Nephron progenitor cell (in vitro differentiated cells): ENCODE data around the gene SAFB.
A peak's percentile ranks its signal among the peaks of the same experiment; 100 is the strongest.
"Not testable (repeated sequence)": the region's sequence is repeated elsewhere in the genome, so short reads cannot be mapped to it uniquely, and the experiment has no call there.

Experiments used
- DNase-seq: peaks from one replicate; pipeline ENCODE4 v3.0.0; 2021
- H3K27ac Mint-ChIP-seq: 2 replicates; pipeline ENCODE4 v1.8.0; 2021; ENCODE audit warnings: mild to moderate bottlenecking, moderate library complexity, mixed read lengths
- H3K27me3 Mint-ChIP-seq: 2 replicates; pipeline ENCODE4 v1.8.0; 2021; ENCODE audit warnings: mild to moderate bottlenecking, low read depth, mixed read lengths; ENCODE audit not compliant: poor library complexity
- H3K36me3 Mint-ChIP-seq: 2 replicates; pipeline ENCODE4 v1.8.0; 2021; ENCODE audit warnings: low read depth, mixed read lengths
- H3K4me1 Mint-ChIP-seq: 2 replicates; pipeline ENCODE4 v1.8.0; 2021; ENCODE audit warnings: mixed read lengths
- H3K4me3 Mint-ChIP-seq: 2 replicates; pipeline ENCODE4 v1.8.0; 2021; ENCODE audit warnings: mild to moderate bottlenecking, moderate library complexity, mixed read lengths
- H3K9me3 Mint-ChIP-seq: 2 replicates; pipeline ENCODE4 v1.8.0; 2021; ENCODE audit warnings: mild to moderate bottlenecking, moderate library complexity, mixed read lengths
- TF ChIP-seq, protein P1 (sequence below): fragments of 200-600 bp; sonication (generic); IDR thresholded peaks from 2 replicates; pipeline ENCODE4 v1.5.0; 2021; ENCODE audit warnings: antibody characterized with exemption

The SAFB gene

DNA sequence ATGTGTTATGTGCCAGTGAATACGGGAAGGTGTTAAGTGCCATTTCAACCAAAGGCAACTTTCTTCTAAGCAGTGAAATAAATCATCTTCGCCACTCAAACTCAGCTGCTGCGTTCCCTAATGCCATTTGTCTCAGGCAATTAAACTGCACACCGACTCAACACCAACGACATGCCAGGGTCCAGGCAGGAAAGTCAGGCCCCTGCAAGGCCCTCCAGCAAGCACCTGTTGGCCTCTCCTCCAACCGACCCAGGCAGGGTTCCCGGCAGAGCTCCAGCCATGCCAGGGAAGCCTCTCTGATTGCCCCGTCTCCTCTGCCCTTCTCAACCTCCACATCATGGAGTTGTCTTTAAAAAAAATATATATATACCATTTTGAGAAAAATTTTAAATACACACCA is 22.1 kb upstream of the SAFB start:
- H3K27ac Mint-ChIP-seq: no peak overlapping the region
- H3K27me3 Mint-ChIP-seq: no peaks in the 10 kb centered on the region
- H3K4me3 Mint-ChIP-seq: no peak overlapping the region
- H3K9me3 Mint-ChIP-seq: no peaks in the 10 kb centered on the region
- peaks cover 15% of the 10 kb centered on the region for H3K4me1 Mint-ChIP-seq
- DNase-seq: no peak
- peaks cover 77% of the 10 kb centered on the region for H3K36me3 Mint-ChIP-seq
- TF ChIP-seq, protein P1, sequence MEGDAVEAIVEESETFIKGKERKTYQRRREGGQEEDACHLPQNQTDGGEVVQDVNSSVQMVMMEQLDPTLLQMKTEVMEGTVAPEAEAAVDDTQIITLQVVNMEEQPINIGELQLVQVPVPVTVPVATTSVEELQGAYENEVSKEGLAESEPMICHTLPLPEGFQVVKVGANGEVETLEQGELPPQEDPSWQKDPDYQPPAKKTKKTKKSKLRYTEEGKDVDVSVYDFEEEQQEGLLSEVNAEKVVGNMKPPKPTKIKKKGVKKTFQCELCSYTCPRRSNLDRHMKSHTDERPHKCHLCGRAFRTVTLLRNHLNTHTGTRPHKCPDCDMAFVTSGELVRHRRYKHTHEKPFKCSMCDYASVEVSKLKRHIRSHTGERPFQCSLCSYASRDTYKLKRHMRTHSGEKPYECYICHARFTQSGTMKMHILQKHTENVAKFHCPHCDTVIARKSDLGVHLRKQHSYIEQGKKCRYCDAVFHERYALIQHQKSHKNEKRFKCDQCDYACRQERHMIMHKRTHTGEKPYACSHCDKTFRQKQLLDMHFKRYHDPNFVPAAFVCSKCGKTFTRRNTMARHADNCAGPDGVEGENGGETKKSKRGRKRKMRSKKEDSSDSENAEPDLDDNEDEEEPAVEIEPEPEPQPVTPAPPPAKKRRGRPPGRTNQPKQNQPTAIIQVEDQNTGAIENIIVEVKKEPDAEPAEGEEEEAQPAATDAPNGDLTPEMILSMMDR: no peak

GRCh38 chr19:5603626-5604025 is 19.3 kb upstream of the SAFB start:
- Mint-ChIP-seq H3K4me1 (peaks cover 16% of the 10 kb centered on the region), H3K9me3 (no peaks in the 10 kb centered on the region), H3K27ac (peak overlapping the region; percentile 52), H3K36me3 (peaks cover 86% of the 10 kb centered on the region), H3K4me3 (no peak overlapping the region), H3K27me3 (no peaks in the 10 kb centered on the region)
- TF ChIP-seq, protein P1: no peak
- no peak for DNase-seq

- no peak for DNase-seq
- H3K27ac Mint-ChIP-seq: peak overlapping the region; percentile 59
- peaks cover 16% of the 10 kb centered on the region for H3K4me1 Mint-ChIP-seq
- H3K9me3 Mint-ChIP-seq: no peaks in the 10 kb centered on the region
- TF ChIP-seq, protein P1: no peak
- no peaks in the 10 kb centered on the region for H3K27me3 Mint-ChIP-seq
- no peak overlapping the region for H3K4me3 Mint-ChIP-seq
- peaks cover 86% of the 10 kb centered on the region for H3K36me3 Mint-ChIP-seq
Measured at GRCh38 chr19:5605362-5605761, 17.5 kb upstream of the SAFB start.

- Mint-ChIP-seq H3K27me3 (no peaks in the 10 kb centered on the region), H3K4me1 (peaks cover 21% of the 10 kb centered on the region), H3K27ac (peak overlapping the region; percentile 8), H3K9me3 (no peaks in the 10 kb centered on the region), H3K4me3 (no peak overlapping the region), H3K36me3 (peaks cover 82% of the 10 kb centered on the region)
- TF ChIP-seq, protein P1: no peak
- DNase-seq: no peak
Measured at GRCh38 chr19:5607318-5608275, 15.3 kb upstream of the SAFB start.

DNA sequence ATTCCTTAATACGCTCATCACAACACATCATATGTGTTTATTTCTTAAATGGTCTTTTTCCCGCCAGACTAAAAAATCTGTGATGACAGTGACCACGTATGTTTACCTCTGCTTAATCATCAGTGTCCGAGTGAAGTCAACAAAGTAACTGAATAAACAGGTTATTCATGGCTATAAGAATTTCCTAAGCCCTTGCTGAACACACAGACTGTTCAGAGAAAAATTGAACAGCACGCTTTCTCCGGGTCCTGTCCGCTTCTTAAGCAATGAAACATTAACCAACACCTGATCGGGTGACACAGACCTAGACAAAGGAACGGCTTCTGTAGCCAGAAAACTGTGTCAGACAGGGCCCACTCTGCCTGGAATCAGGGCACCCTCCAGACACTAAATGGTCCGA is 14.6 kb upstream of the SAFB start:
- no peak for DNase-seq
- TF ChIP-seq, protein P1: no peak
- H3K4me3 Mint-ChIP-seq: no peak overlapping the region
- no peak overlapping the region for H3K27ac Mint-ChIP-seq
- H3K9me3 Mint-ChIP-seq: no peaks in the 10 kb centered on the region
- no peaks in the 10 kb centered on the region for H3K27me3 Mint-ChIP-seq
- peaks cover 21% of the 10 kb centered on the region for H3K4me1 Mint-ChIP-seq
- H3K36me3 Mint-ChIP-seq: peaks cover 84% of the 10 kb centered on the region

- H3K27me3 Mint-ChIP-seq: not testable (repeated sequence)
- peaks cover 84% of the 10 kb centered on the region for H3K36me3 Mint-ChIP-seq
Measured at GRCh38 chr19:5608766-5609165, 14.1 kb upstream of the SAFB start.

More at GRCh38 chr19:5608766-5609165, 14.1 kb upstream of the SAFB start:
- not testable (repeated sequence) for H3K9me3 Mint-ChIP-seq, H3K27ac Mint-ChIP-seq, DNase-seq, H3K4me3 Mint-ChIP-seq
- H3K4me1 Mint-ChIP-seq: peaks cover 21% of the 10 kb centered on the region
